SHP77 treated with DMSO at 0.1 percent for 48 hours (cell line): Measurements from ENCODE around the gene PSMB2.

Source experiments
- DNase-seq: peaks from one replicate; lab custom pipeline; 2025; lab: John Stamatoyannopoulos, UW

Gene PSMB2

DNA sequence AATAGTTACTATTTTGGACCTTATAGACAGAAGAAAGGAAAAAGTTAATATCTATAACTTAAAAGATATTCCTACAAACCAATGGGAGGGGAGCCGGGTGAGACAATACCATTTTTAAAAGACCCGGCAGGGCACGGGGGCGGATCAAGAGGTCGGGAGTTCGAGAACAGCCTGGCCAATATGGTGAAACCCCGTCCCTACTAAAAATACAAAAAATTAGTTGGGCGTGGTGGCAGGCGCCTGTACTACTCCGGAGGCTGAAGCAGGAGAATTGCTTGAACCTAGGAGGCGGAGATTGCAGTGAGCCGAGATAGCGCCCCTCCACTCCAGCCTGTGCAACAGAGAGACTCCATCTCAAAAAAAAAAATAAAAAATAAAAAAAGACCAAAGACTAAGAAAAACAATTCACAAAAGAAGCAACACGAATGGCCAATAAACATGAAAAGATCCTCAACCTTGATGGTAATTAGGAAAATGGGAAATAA is 1.2 kb upstream of the PSMB2 start:
- no peak for DNase-seq

DNA sequence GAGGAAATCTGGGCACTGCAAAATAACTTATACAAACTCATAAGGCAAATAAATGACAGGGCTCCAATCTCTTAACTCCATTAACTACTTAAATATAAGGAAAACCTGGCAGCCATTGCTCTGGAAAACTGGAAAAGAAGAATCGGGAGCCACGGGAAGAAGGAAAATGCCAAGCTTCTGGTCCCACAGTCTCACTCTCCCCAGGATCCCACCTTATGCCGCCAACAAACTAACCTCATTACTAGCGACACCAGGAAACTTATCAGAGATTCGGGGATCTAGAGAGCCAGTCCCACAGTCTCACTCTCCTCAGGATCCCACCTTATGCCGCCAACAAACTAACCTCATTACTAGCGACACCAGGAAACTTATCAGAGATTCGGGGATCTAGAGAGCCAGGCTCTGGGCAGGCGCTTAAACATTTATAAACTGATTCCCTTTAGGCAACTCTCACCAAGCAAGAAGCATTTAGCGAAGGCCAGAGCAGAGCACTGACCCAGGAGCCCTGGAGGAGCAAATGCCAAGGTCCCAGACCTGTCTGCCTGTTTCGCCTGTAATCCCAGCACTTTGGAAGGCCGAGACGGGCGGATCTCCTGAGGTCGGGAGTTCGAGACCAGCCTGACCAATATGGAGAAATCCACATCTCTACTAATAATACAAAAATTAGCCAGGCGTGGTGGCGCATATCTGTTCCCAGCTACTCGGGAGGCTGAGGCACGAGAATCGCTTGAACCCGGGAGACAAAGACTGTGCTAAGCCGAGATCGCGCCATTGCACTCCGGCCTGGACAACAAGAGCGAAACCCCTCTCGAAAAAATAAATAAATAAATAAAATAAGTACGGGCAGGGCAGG is 720 bp downstream of the PSMB2 start:
- no peak for DNase-seq

DNA sequence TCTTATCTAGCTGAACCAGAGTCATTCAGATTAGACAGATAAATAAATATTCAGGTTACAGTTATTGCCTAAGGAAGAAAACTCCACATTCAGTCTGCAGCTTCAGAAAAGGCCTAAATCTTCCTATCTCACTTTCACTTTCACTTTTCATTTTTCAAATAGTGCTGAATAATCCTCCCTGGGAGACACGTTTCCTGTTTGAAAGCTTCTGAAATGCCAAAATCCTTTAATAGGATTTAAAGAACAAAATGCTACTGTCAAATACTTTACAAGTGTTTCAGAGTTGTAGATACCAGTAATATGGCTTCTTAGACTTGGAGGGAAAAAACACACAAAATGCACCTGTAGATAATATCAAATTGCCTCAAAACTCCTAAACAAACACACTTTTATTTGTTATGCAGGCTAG is 3.9 kb downstream of the PSMB2 start:
- no peak for DNase-seq

DNA sequence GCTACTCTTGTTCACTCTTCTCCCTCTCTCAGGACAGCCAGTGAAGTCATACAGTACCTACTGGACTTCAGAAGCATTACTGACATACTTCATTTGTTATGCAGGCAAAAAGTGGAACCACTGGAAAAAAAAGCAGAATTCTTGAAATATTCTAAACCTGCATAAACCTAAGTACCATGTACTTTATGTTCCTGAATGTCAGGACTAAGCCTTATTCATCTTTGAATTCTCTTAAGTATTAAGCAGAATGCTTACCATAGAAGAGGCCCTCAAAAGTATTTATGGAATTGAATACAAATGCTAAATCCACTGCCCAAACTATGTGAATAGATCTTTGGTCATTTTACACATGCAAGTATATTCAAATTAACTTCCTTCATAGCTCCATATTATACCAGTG is 7.8 kb downstream of the PSMB2 start:
- no peak for DNase-seq

DNA sequence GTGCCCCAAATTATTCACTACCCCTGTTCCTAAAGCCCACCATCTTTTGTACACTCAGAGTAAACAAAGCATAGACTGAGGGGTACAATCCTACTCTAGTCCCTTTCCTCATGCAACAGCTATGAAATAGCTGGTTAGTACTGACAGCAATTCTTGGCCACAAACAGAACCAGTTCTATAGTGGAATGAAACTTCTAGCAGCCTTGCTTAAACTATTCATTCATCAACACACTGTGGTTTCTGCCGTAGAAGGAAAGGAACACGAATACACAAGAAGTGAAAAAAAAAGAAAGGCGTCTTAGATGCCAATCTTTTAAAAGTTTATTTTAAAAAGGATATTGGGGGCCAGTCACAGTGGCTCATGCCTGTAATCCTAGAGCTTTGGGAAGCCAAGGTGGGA is 9.9 kb downstream of the PSMB2 start:
- no peak for DNase-seq

DNA sequence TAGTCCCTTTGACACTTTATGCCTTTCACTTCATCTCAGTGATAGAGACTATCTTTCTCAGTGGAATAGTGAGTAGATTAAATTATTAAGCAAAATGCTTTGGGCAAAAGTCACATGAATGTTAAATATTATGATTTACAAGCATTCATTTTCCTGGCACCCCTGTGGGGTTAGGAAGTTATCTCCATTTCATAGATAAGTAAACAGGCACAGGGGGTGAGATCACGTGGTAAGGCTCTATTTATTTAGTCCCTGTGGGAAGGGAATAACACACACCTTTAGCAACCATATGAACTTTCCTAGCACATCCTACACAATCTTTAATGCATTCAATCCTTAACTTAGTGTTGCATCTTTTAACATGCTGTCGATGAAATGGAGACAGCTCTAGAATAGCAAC is 12.3 kb downstream of the PSMB2 start:
- no peak for DNase-seq

DNA sequence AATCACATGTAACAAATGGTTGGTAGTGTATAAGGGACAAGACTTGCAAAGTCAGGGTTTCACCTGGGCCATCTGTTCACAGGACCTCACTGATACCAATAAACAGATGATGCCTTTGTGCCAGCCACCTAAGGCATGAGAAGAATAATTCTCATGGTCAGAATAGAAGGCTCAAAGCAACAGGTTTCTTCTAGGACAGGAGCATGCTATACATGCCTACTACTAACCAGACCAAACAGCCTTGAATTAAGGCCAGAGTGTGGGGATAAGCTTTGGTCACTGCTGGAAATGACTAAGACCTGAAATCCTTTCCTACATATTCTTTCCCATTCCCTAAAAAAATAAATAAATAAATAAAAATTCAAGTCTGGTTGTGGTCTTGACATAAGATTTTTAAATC is 17.5 kb downstream of the PSMB2 start:
- DNase-seq, result no peak

DNA sequence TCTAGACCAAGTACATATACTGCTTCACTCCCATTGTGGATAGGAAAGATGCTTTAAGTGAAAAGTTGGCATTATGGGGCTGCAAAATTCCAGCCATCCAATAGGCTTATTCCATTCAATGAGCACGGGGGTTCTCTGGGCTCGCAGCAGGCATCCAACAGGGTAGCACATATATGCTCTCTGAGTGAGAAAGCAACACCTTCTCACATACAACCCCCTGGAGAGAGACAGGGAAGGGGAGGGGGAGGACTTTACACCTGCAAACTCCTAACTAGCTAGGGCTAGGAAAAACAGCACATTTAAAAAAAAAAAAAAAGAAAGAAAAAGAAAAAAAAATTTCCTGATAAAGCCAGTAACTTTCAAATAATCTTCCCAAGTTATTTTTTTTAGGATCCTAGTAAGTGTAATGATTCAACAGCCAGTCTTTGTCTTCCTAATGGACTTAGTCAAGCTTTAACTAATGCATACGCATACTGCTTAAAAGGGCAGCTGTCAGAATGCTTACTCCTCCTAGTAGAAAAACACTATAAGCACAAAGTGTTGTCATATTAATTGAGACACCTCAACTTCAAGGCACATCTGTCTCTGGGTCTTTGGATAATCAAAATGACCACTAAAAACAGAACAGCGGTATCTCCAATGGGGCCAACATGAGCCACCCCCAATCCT is 18.7 kb downstream of the PSMB2 start:
- no peak for DNase-seq

DNA sequence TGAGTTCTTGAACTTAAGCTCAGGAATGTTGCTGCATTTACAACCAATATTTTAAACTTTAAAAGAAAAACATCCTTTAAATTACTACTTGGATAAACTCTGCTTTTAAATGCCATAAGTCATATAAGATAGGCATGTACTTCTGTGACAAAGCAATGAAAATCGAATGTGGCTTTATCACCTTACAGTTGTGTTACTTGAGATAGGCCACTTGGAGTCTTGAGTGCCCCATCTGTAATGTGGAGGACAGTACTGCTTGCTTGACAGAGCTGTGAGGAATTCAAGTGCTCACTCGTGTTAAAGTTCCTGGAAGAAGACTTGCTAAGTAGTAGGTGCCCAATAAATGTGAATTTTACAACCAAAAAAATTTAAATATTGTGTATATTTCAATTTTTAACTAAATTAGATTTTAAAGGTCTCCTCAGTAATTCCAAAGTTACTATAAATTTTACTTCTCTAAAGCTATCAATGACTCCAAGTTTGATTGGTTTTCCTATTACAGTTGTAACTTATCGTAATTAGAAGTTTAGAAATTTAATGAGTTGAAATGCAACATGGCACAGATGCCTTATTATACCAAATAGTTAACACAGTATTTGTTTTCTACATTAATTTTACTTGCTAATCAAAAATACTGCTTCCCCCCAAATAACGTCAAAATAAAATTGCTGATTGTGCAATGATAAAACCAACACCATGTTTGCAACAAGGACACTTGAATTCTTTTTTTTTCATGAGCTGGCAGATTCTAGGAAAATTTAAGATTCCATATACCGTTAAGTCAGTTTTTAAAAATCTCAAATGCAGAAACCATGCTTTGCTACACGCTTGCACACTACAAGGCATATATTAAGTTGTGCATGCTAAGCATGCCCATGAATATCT is 21.8 kb downstream of the PSMB2 start:
- no peak for DNase-seq

DNA sequence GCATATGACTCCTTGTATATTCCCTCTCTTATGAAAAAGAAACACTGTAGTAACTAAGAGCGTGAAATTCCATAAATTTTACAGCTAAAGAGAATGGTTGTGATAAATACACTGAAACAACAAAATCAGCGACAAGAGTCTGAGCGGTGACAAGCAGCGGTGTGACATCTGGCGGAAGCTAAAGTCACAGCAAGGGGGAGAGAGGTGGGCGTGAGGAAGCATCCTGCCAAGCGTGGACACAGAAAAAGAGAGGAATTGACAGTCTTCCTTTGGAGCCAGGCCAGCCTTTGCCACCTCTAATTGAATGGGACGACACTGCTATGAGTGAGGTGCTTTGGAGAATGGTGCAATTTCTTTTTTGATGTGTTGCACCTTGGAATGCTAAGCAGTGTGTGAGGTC is 25.9 kb downstream of the PSMB2 start:
- DNase-seq, result no peak

DNA sequence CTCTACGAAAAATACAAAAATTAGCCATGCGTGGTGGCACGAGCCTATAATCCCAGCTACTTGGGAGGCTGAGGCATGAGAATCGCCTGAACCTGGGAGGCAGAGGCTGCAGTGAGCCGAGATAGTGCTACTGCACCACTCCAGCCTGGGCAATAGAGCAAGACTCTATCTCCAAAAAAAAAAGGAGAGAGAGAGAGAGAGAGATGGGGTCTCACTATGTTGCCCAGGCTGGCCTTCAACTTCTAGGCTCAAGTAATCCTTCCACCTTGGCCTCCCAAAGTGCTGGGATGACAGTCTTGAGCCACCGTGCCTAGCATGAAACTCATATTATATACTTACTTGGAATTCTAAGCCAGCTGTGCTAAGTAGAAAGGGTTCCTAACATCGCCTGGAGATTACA is 29.7 kb downstream of the PSMB2 start:
- no peak for DNase-seq

DNA sequence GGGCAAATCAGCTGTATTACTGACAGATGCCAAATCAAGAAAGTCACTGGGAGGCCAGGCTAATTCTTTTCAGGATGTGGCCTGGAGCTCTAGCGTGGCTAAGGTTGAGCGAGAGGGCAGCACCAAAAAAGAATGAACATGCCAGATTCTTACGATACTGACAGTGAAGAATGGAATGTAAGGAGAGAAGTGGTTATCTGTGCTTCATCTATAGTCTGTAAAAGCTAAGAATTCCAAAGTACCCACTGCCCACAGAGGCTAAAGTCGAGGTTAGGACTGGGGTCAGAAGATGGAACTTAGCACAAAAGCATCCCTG is 35.5 kb downstream of the PSMB2 start:
- no peak for DNase-seq

DNA sequence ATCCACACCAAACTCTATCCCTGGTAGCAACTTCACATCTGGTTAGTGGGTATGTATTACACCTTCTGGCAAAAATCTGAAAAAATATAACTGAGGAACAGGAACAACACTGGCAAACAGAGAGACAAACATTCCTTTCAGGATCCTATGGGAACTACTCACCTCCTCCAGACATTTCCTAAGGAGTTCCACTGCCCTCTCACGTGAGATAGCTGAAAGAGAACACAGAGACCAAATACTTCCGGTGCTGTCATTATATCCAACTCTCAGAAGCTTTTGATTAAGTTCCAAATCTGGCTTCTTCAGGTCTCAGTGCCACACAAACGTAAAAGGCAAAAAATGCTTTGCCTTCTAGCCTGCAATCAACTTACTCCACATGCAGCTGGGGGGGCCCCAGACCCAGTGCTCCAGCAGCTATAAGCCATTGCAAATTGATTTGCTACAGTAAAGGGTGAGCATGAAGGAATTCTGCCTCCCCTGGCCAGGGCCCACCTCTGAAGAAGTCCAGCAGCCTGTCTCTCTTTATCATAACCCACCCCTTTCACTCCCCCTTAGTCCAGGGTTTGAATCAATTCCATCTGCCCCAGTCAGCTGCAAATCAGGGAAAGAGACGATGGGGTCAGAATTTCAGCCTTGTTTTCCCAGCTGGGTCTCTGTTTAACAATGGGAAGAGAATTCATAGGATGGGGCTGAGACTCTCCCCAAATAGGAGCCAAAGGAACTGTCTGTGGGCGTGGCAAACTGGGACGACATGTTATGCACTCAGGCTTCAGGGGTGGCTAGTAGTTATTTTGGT is 36.1 kb downstream of the PSMB2 start:
- DNase-seq, result no peak

DNA sequence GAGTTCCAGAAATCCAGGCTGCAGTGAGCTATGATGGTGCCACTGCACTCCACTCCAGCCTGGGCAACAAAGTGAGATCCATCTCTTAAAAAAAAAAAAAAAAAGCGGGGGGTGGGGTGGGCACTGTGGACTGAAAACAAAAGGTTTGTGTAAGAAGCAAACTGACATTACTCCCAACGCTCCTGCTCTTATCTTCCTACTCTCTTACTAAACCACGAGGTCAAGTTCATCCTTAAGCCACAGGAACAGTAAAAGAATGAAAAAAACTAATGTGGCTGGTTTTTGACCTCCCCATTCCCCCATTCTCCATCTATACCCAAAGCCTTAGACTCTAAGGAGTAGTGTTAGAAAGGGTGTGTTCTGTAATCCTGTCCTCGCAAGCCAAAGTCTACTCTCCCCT is 37.4 kb downstream of the PSMB2 start:
- DNase-seq, result no peak

DNA sequence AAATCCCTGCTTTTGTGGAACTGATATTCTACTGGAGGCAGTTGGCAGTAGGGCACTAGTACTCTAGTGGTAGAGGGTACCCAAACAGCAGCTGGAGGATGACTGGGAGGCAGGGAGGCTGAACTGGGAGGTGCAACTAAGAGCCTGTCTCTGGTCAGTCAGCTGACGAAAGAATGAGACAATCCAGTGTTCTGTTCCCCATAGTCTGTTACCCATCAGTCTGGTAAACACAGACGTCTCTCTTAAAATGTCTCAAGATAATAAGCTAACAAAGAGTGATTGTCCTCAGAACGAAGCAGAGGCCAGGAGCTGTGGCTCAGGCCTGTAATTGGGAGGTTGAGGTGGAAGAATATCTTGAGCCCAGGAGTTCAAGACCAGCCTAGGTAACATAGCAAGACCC is 37.9 kb downstream of the PSMB2 start:
- no peak for DNase-seq

DNA sequence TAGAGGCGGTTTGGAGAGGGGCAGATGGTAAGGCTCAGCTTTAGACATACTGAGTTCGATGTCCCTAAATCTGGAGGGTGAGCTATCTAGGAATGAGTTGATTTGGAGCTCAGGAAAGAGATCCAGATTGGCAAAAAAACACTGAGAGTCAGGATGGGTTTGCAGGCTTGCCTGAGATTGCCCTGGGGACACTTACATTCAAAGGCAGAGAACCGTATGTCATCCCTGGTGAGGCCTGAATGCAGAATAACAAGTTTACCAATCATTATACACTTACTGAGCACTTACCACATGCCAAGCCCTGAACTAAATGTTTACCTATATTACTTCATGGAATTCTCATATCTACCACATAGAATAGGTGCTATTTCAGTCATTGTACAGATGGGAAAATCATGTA is 40.7 kb downstream of the PSMB2 start:
- no peak for DNase-seq

DNA sequence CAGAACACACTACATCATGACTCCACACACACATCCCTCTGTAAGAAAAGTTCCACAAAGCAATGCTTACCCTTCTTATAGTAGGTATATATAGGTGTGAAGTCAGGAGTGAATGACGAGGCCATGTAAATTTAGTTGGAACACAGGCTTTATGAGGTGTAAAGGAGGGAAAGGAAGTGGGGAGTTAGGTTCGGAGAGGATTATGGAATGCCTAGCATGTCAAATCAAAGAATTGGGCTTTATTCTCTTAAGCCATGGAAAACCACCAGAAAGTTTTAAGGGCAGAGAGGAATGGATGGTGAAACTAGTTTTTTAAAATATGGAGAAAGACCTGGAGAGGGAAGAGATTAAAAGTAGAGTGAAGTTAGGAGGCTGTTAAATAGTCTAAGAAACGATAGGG is 41.9 kb downstream of the PSMB2 start:
- DNase-seq, result no peak

DNA sequence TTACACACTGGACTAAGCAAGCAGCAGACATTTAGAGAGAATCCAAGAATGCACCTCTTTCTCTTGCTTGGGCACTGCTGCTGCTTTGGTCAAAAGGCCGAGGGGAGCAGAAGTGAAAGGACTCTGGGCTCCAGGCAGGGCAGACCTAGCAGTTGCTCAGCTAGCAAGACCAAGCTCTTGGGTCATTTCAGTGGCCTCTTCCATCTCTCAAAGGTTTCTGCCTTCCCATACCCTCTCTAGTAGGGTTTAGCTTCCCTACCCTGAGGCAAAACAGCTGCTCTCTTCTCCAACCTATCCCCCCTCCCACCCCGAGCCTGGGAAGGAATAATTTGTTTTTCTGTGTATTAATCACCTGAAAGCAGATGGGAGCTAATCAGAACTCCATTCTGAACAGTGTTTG is 42.4 kb downstream of the PSMB2 start:
- no peak for DNase-seq

DNA sequence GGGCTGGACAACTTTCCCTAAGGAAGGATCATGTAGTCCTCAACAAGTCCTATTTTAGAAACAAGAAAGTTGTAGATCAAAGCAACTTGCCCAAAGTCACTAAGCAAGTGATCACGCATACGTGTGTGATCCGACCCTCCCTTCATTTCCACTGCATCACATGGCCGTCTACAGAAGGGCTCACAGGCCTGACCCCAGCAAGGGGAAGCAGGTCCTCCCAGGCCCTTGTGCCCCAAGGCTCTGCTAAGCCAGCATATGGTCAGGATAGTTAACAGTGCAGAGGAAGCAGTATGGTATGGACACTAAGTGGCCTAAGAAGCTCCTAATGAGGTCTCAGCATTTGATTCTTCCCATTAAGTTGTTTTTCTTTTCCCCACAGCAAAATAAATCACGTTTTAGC is 43.5 kb downstream of the PSMB2 start:
- DNase-seq, result no peak

DNA sequence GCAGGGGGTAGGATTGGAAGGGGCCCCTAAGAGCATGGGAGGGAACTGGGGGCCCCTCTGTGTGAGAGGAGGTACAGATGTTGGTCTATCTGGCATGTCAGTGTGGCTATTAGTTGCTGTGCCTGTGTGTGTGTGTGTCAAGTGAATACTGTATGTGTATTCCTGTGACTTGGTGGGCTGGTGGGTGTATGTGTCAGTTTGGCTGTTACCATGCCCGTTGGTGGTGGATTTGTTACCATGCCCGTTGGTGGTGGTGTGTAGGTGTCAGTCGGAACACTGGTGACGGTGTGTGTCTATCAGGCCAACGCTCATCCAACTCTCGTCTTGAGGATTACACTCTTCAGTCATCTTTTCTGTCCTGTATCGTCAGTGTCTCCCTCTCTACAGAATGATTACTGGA is 45.6 kb downstream of the PSMB2 start:
- no peak for DNase-seq

DNA sequence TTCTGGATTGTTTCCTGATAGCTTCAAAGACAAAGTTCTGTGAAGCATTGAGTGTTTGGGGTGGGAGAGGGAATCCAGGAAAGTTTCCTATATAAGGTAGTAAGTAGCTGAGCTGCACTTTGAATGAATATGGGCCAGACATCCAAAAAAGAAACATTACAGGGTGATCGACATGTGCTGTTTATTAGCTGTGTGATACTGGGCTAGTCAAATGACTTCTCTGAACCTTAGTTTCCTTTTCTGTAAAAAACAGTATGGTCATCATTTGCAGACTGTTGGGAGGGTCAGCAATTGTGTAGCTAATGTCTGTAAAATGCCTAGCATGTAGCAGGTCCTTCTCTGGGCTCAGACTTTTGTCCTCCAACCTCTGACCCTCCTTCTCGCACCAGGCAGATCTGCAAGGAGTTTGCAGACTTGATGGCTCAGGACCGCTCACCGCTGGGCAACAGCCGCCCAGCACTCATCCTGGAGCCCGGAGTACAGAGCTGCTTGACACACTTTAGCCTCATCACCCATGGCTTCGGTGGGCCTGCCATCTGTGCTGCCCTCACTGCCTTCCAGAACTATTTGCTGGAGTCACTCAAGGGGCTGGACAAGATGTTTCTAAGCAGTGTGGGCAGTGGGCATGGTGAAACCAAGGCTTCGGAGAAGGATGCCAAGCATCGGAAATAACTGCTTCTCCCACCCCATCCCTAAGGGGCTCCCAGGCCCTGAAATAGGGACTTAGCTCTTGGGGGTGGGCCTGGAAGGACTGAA is 47.1 kb downstream of the PSMB2 start:
- DNase-seq, result no peak
